ENCODE measurements around the gene HOXD9. TPM values are rescaled to one million over a fixed set of nuclear protein-coding genes. Genes with fewer than 3 reads are reported as not detected.

The HOXD9 gene
- total RNA-seq, 1 experiment from 2014 or later = not detected

DNA sequence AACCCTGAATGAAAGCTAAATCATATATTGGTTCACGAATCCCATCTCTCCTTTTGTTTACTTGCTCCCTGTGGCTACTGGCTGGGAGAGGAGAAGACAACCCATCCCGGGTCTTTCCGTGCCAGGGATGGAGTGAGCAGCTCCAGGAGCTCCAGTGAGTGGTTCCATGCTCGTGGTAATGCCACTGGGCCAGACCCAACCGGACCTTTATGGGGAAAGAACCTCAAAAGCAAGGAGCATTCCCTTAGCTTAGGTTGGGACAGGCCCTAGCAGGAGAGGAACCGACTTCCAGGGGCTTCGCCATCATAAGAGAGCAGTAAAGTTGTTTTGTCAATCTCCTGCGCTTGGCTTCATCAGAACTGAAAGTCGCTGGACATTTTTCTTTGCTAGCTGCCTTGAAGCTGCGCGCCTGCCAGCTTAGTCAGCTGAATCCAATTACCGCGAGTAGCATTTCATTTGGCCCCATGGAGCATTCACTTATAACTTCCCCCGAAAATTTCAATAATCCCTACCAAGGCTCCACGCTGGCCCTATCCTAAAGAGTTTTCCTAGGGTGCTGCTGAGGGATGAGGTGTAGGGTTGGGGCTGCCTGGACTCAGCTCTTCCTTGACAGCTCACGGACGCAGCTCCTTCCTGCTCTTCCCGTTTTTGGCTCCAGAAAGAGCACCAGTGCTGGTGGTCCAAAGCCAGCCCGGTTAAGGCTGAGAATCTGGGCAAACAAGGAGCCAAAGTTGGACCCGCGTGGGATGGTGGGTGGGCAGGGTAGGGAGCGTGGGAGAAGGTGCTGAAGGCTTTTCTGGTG, 39.5 kb downstream of the HOXD9 start (continued):
- TF ChIP-seq MLX (CRISPR knock-in tag; IDR thresholded peaks at IDR 0.05) (no peak), NR3C1 (CRISPR knock-in tag; conservative IDR thresholded peaks at IDR 0.05; ENCODE audit: low read depth) (no peak)

DNA sequence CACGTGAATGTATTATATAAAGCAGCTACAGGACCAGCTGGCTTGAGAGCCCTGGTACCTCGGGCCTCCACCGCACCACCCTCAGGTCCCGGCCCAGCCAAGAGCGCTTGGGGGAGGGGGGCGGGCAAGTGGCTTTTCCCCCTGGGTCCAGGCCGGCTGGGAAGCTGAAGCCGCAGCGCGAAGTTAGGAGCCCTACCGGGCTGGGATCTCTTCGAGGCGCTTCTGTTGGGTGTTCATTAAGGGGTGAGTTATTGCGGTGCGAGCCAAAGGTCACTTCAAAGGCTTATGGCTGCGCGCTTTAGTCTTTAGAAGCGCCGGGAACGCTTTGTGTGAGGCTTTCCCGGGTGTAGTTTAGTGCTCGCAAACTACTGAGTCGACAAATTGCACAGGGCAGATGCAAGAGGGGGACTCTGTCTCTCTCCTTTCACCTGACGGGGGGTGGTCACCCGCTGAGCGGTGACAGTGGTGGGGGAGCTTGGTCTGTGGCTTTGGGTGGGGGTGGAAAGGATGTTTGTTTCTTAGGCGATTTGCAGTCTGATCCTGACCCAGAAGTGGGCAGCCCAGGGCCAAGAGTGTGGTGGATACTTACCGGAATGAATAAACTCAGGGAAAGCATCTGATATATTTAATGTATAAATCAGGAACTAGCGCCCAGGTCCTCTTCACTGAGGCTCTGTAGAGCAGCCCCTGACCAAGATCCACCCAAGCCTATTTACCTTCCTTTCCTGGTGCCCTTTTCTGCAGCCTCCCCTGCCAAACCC, 40.6 kb downstream of the HOXD9 start:
- Mint-ChIP-seq H3K27ac (no peak overlapping the region), H3K27me3 (ENCODE audit: low read depth) (peaks cover 100% of the 10 kb centered on the region), H3K9me3 (no peaks in the 10 kb centered on the region), H3K36me3 (no peaks in the 10 kb centered on the region), H3K4me1 (peaks cover 30% of the 10 kb centered on the region), H3K4me3 (no peak overlapping the region; the same call in 1 of the 2 replicates)
- POLR2A ChIA-PET = interaction anchor here (0.6 to 1.2 kb wide), 3 partner anchors 12 to 591 kb away, joined by 3 to 5 read pairs (median 3); no protein-coding TSS in a partner anchor
- ATAC-seq (no peak), DNase-seq (ENCODE audit: low spot score) (no peak)
- CTCF ChIA-PET = interaction anchor here (0.7 to 2.1 kb wide), 6 partner anchors 8 to 292 kb away, joined by 3 to 11 read pairs (median 4); no protein-coding TSS in a partner anchor
- TF ChIP-seq SMAD3 (CRISPR knock-in tag; IDR thresholded peaks at IDR 0.05; ENCODE audit: borderline replicate concordance) (no peak), ZNF396 (CRISPR knock-in tag; IDR thresholded peaks at IDR 0.05; ENCODE audit: borderline replicate concordance) (no peak), FOXP1 (CRISPR knock-in tag; IDR thresholded peaks at IDR 0.05; ENCODE audit: borderline replicate concordance) (no peak), HMGXB4 (CRISPR knock-in tag; IDR thresholded peaks at IDR 0.05) (no peak), SP1 (CRISPR knock-in tag; conservative IDR thresholded peaks at IDR 0.05) (no peak), ZNF232 (CRISPR knock-in tag; IDR thresholded peaks at IDR 0.05) (no peak), PRRX2 (CRISPR knock-in tag; IDR thresholded peaks at IDR 0.05) (no peak), ESRRA (CRISPR knock-in tag; IDR thresholded peaks at IDR 0.05; ENCODE audit: borderline replicate concordance) (no peak), NR2C2 (CRISPR knock-in tag; IDR thresholded peaks at IDR 0.05) (no peak), NFYB (CRISPR knock-in tag; conservative IDR thresholded peaks at IDR 0.05; ENCODE audit: low read depth) (no peak), MXD4 (CRISPR knock-in tag; IDR thresholded peaks at IDR 0.05; ENCODE audit: borderline replicate concordance) (no peak), NFATC4 (CRISPR knock-in tag; IDR thresholded peaks at IDR 0.05) (no peak), ATF2 (CRISPR knock-in tag; IDR thresholded peaks at IDR 0.05; ENCODE audit: borderline replicate concordance, low read depth) (no peak), PRDM15 (CRISPR knock-in tag; IDR thresholded peaks at IDR 0.05) (no peak), ZMAT4 (CRISPR knock-in tag; IDR thresholded peaks at IDR 0.05) (no peak), CBFB (CRISPR knock-in tag; IDR thresholded peaks at IDR 0.05; ENCODE audit: low read depth) (no peak), IRF1 (CRISPR knock-in tag; IDR thresholded peaks at IDR 0.05) (no peak)

Measured in WTC11 (cell line).